T47D (cell line): ENCODE results near the gene KY.
A peak's percentile ranks its signal among the peaks of the same experiment; 100 is the strongest.

Experiments
- DNase-seq, 2 experiments: peaks; one replicate each; pipeline versions ENCODE4 v3.0.0 to v3.0.0-alpha.2; 2011 to 2012; ENCODE audit warnings: low read depth in 1 of 2, low spot score in 1 of 2
- JUND ChIP-seq: IDR thresholded peaks from 2 replicates; pipeline ENCODE4 v1.6.1; 2012; ENCODE audit warnings: low read depth
- in situ Hi-C: cut with HindIII; loops from 2 replicates; pipeline ENCODE4 v1.10.0; 2016; ENCODE audit warnings: low sequenced_read_pairs, low pct_unique_long_range_greater_than_20kb

KY gene

GRCh38 chr3:134685929-134686802 lies 35.3 kb upstream of the KY start:
- no peak for TF ChIP-seq JUND
- no peak for DNase-seq
- in situ Hi-C loops: no loop called here

- in situ Hi-C loops: no loop called here
- DNase-seq: no peak
- TF ChIP-seq JUND: no peak
Observed at GRCh38 chr3:134682196-134682880, 31.5 kb upstream of the KY start.

GRCh38 chr3:134681522-134681900 lies 30.7 kb upstream of the KY start:
- no peak for DNase-seq
- in situ Hi-C loops: no loop called here
- TF ChIP-seq JUND: no peak

DNA sequence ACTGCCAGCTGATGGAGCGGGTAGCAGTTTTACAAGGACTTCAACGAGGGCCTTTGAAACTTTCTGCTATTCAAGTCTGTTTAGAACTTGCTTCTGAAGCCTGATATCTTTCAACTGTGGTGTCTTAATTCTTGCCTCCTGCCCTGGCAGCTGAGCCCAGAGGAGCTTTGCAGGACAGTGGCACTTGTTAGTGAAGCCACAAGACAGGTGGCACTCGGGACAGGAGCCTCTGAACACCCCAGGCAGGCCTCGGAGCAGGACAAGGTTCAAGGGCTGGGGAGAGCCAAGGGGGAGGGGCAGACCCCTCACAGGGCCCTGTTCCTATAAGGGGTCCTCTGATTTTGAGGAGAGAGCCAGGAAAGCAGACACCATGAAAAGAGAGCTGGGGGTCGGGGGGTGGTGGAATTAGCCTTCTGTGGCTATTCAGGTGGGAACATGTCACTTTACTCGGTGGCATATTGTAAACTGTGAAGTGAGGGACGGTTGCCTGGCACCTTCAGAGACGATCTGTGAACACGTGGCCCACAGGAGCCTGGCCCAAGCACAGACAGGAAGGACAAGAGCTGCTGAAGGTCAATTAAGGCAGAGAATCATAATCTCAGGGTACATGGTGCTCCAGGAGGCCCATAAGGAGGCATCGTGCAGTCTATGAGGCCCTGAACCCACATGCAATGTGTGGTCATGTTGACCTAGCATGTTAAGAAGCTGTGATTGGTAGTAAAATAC lies 30.1 kb upstream of the KY start:
- TF ChIP-seq JUND: no peak
- no peak for DNase-seq
- in situ Hi-C loops: no loop called here

DNA sequence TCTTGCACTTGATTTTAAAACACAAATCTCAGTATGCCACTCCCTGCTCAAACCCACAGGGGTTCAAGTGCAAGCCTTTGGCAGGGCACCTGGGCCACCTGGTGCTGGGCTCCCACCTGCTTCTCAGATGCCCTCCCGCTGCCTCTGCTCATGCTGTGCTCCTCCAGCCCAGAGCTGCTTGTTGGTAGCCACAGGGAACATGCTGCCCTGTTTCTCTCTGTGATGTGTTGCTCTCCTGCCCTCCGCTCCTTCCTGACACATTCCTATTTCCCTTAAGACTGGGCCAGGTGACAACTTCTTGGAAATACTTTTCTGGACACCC lies 27.1 kb upstream of the KY start:
- TF ChIP-seq JUND: no peak
- no peak for DNase-seq

DNA sequence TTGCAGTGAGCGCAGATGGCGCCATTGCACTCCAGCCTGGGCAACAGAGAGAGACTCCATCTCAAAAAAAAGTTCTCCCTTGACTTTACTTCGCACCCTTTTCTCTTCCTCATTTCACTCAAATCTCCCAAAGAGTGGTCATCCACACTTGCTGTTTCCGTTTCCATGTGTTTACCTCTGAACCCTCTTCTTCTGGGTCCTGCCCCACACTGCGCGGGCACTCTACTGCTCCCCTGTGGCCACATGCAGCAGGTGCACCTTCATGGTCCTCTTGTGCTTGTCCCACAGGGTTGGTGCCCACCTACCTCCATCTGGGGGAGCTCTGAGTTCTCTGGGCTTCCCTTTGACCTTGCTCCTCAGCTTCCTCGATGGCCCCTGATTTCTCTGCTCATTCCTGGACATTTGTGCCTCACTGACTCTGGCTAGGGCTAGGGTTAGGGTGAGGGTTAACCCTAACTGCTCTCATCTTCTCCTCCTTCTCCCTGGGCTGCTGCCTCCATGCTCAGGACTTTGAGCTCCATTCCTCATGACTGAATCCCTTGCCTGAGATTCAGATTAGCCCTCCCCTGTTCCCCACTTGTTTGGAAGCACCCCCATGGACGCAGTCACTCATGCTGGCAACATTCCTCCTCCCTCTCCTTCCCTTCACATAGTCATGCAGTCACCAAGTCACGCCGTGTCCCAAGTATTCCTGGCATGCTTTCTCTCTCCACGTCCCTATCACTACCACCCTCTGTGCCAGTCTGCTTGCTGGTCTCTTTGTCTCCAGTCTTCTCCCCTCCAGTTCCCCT lies 26.6 kb upstream of the KY start:
- in situ Hi-C loops: no loop called here
- no peak for TF ChIP-seq JUND
- DNase-seq: peak in 1 of 2 experiments; percentile 28

More for the DNA sequence above, 27.1 kb upstream of the KY start:
- in situ Hi-C loops: no loop called here

GRCh38 chr3:134675726-134676256 lies 25.0 kb upstream of the KY start:
- DNase-seq: no peak
- in situ Hi-C loops: no loop called here
- no peak for TF ChIP-seq JUND

DNA sequence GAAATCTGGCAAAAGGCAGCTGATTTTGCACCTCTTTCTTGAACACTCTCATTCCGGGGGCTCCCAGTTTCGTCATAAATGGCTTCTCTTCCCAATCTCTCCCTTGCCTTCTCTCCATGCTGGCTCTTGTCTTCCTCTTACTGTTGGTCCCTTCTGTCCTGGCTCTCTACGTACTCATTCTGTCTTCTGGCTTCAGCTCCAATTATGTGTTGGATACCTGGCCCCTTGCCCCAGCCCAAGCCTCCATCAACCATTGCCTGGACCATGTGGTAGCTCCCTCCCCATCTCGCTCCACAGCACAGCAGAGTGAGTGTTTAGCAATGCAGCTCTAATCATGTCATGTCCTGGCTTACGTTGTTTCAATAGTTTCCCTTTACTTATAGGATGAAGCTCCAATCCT lies 21.7 kb upstream of the KY start:
- in situ Hi-C loops: no loop called here

DNA sequence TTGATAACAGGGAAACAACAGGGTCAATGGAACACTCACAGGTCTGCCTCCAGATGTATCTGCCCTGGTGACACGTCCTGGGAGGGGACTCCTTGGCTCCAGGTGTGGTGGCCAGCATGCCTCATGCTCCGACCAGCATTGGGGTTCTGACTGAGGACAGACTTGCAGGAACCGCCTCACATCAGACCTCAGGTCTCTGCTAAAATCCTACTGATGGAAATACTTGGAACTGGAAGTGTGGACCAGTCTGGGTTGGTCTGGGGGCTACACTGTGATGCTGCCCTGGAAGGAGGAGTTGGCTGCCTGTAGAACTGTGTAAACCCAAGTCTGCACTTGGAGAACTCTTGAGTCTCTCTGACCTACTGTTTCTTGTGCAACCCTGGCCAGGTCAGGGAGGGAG lies 17.1 kb upstream of the KY start:
- in situ Hi-C loops: no loop called here

More for the DNA sequence above, 21.7 kb upstream of the KY start:
- DNase-seq: no peak
- TF ChIP-seq JUND: no peak

DNA sequence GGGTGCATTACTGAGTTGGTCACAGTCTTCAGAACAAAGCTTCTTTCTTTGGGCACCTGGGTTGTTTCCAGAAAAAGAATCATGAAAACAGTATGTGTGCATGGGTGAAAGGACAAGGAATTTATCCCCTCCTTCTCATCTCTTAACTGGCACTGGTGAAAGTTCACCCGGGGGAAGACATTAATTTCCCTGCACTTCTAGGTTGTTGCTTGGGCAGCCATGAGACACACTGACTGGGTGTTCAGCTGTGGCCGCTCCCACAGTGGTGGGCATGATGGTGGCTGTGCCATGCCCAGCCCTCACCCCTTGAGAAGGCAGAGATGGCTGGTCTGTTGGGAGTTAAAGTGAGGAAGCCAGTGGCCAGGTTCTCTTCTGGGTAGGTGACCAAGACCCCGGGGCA lies 16.6 kb upstream of the KY start:
- in situ Hi-C loops: no loop called here
- no peak for DNase-seq
- TF ChIP-seq JUND: no peak

More for the DNA sequence above, 17.1 kb upstream of the KY start:
- no peak for TF ChIP-seq JUND
- no peak for DNase-seq

- DNase-seq: no peak
- TF ChIP-seq JUND: no peak
- in situ Hi-C loops: no loop called here
Observed at GRCh38 chr3:134666885-134667284, 16.1 kb upstream of the KY start.

DNA sequence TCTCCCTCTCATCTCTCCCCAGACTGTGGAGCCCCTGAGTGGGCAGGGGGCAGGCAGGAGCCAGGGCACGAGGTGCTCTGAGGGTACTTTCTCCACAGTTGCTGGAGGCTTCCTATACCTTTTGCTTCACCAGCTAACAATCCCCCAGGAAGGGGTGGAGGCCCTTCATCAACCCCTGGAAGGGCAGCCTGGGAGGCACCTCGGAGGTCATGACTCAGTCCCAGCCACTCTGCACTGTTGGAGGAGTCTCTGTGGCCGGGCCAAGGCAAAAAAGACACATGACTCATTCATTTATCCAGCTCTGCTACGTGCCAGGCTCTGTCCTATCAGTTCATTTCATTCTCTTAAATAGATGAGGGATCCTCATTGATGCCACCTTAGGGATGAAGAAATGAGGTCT lies 15.6 kb upstream of the KY start:
- in situ Hi-C loops: no loop called here
- TF ChIP-seq JUND: no peak
- DNase-seq: no peak

DNA sequence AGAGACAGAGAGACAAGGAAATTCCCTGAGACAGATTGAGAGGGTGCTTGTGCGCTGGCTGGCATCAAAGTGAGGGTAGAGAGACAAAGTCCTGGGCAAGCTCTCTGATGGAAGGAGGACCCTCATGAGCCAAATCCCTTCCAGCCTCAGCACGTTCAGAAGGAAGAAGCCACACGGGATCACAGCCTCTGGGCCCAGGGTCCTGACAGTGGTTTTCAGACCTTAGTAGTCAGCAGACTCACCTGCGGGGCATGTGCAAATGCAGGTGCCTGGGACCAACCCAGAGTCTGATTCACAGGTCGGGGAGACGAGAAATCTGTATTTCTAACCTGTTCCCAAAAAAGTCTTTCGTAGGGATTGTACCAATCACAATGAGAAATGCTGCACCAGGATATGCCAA lies 15.2 kb upstream of the KY start:
- TF ChIP-seq JUND: no peak
- no peak for DNase-seq
- in situ Hi-C loops: no loop called here
